Tibial nerve (tissue), 4 donors: Measurements from ENCODE around the gene AGBL1.

ENCODE experiments used
- CTCF ChIP-seq, 5 experiments: fragments of 200-600 bp in 3 of 5; fragments of 450-650 bp in 2 of 5; sonication (generic) in 3 of 5; IDR thresholded peaks; one replicate each; pipeline ENCODE4 v1.5.1; 2016 to 2019; ENCODE audit warnings: antibody characterized with exemption in 5 of 5, mild to moderate bottlenecking in 3 of 5, moderate library complexity in 2 of 5
- EP300 ChIP-seq, 2 donors: sonication (generic); formaldehyde crosslinking; IDR thresholded peaks; one replicate each; pipeline ENCODE4 v1.6.1; 2017; ENCODE audit warnings: antibody characterized with exemption in 2 of 2, mild to moderate bottlenecking in 1 of 2
- POLR2A ChIP-seq, 2 donors: fragments of 450-650 bp; IDR thresholded peaks; one replicate each; pipeline ENCODE4 v1.6.1; 2017; ENCODE audit warnings: antibody characterized with exemption in 2 of 2, mild to moderate bottlenecking in 2 of 2, moderate library complexity in 2 of 2

- no peak for TF ChIP-seq CTCF (IDR thresholded peaks at IDR 0.05)
- no peak for TF ChIP-seq POLR2A (IDR thresholded peaks at IDR 0.05)
- no peak for TF ChIP-seq EP300 (IDR thresholded peaks at IDR 0.05)
These were observed 753.9 kb downstream of the AGBL1 start for GRCh38 chr15:86833595-86833994.
